Neural cell (in vitro differentiated cells): Measurements from ENCODE around the gene EPHA6. TPM values are rescaled to one million over a fixed set of nuclear protein-coding genes. Genes with fewer than 3 reads are reported as not detected.

Experiments
- H2AFZ ChIP-seq: fragments of 200-600, 300-800 bp; sonication (generic), shearing (Covaris generic); 2 replicates; pipeline ENCODE4 v1.6.0; 2014; ENCODE audit warnings: low read depth, mild to moderate bottlenecking, antibody characterized with exemption, low read length, moderate library complexity
- H3F3A ChIP-seq: fragments of 200-600 bp; shearing (Covaris generic); 2 replicates; pipeline ENCODE4 v1.6.1; 2016; ENCODE audit warnings: mild to moderate bottlenecking, moderate library complexity, mixed read lengths, antibody characterized with exemption, low read length; ENCODE audit not compliant: insufficient read depth, poor library complexity, severe bottlenecking
- H3K27ac ChIP-seq: fragments of 200-600, 300-800 bp; sonication (generic), shearing (Covaris generic); 2 replicates; pipeline ENCODE4 v1.5.1; 2014; ENCODE audit warnings: mild to moderate bottlenecking, low read length, moderate library complexity
- H3K27me3 ChIP-seq: fragments of 300-800, 200-600 bp; sonication (generic), shearing (Covaris generic); 2 replicates; pipeline ENCODE4 v1.6.0; 2014; ENCODE audit warnings: mild to moderate bottlenecking, low read depth, low read length, moderate library complexity; ENCODE audit not compliant: insufficient read depth
- H3K36me3 ChIP-seq: fragments of 300-800, 200-600 bp; sonication (generic), shearing (Covaris generic); 2 replicates; pipeline ENCODE4 v1.5.1; 2014; ENCODE audit warnings: mild to moderate bottlenecking, antibody characterized with exemption, low read length, moderate library complexity; ENCODE audit not compliant: insufficient read depth
- H3K4me2 ChIP-seq: fragments of 300-800, 200-600 bp; sonication (generic), shearing (Covaris generic); 2 replicates; pipeline ENCODE4 v1.6.0; 2014; ENCODE audit warnings: mild to moderate bottlenecking, low read length
- H3K4me3 ChIP-seq: fragments of 300-800, 200-600 bp; sonication (generic), shearing (Covaris generic); 2 replicates; pipeline ENCODE4 v1.5.1; 2014; ENCODE audit warnings: mild to moderate bottlenecking, low read length, moderate library complexity
- H3K79me2 ChIP-seq: fragments of 200-600 bp; shearing (Covaris generic); replicated peaks from 2 replicates; pipeline ENCODE4 v1.6.0; 2014; ENCODE audit warnings: mild to moderate bottlenecking, low read length, moderate library complexity; ENCODE audit not compliant: insufficient read depth
- H3K9ac ChIP-seq: fragments of 300-800, 200-600 bp; sonication (generic), shearing (Covaris generic); 2 replicates; pipeline ENCODE4 v1.6.1; 2016; ENCODE audit warnings: mild to moderate bottlenecking, low read length, mixed read lengths
- H3K9me2 ChIP-seq: fragments of 200-600 bp; shearing (Covaris generic); 2 replicates; pipeline ENCODE4 v1.6.1; 2016; ENCODE audit warnings: mild to moderate bottlenecking, low read length, mixed read lengths; ENCODE audit not compliant: insufficient read depth
- H3K9me3 ChIP-seq: fragments of 200-600, 300-800 bp; sonication (generic), shearing (Covaris generic); 2 replicates; pipeline ENCODE4 v1.6.1; 2016; ENCODE audit warnings: mild to moderate bottlenecking, mixed run types, low read length, moderate library complexity, mixed read lengths
- H4K20me1 ChIP-seq: fragments of 200-600 bp; shearing (Covaris generic); 2 replicates; pipeline ENCODE4 v1.6.1; 2016; ENCODE audit warnings: mild to moderate bottlenecking, mixed run types; ENCODE audit not compliant: insufficient read depth
- CTCF ChIP-seq: fragments of 450-650 bp; IDR thresholded peaks from 2 replicates; pipeline ENCODE4 v1.5.1; 2014; ENCODE audit warnings: antibody characterized with exemption, mild to moderate bottlenecking, moderate library complexity; ENCODE audit not compliant: poor library complexity, severe bottlenecking
- EP300 ChIP-seq: fragments of 450-650 bp; conservative IDR thresholded peaks from 2 replicates; pipeline ENCODE4 v1.6.1; 2014; ENCODE audit warnings: antibody characterized with exemption, mild to moderate bottlenecking, moderate library complexity; ENCODE audit not compliant: poor library complexity, severe bottlenecking
- EZH2 ChIP-seq: fragments of 200-600, 300-800 bp; shearing (Covaris generic), sonication (generic); IDR thresholded peaks from 2 replicates; pipeline ENCODE4 v1.6.1; 2014; ENCODE audit warnings: antibody characterized with exemption, low read length, borderline replicate concordance, mild to moderate bottlenecking; ENCODE audit not compliant: insufficient read depth, poor library complexity, severe bottlenecking
- MXI1 ChIP-seq: fragments of 450-650 bp; conservative IDR thresholded peaks from 2 replicates; pipeline ENCODE4 v1.6.1; 2014; ENCODE audit warnings: antibody characterized with exemption, mild to moderate bottlenecking; ENCODE audit not compliant: poor library complexity, severe bottlenecking
- POLR2AphosphoS5 ChIP-seq: IDR thresholded peaks from 2 replicates; pipeline ENCODE4 v1.6.1; 2012
- RAD21 ChIP-seq: fragments of 450-650 bp; conservative IDR thresholded peaks from 2 replicates; pipeline ENCODE4 v1.6.1; 2014; ENCODE audit warnings: antibody characterized with exemption, mild to moderate bottlenecking, moderate library complexity
- REST ChIP-seq: IDR thresholded peaks from 2 replicates; pipeline ENCODE4 v1.6.1; 2012; ENCODE audit warnings: borderline replicate concordance
- SMC3 ChIP-seq: fragments of 450-650 bp; conservative IDR thresholded peaks from 2 replicates; pipeline ENCODE4 v1.6.1; 2014; ENCODE audit warnings: antibody characterized with exemption, mild to moderate bottlenecking, moderate library complexity; ENCODE audit not compliant: poor library complexity
- TAF1 ChIP-seq: IDR thresholded peaks from 2 replicates; pipeline ENCODE4 v1.6.1; 2012; ENCODE audit warnings: low read depth
- polyA plus RNA-seq: library from polyadenylated mRNA; depleted of rRNA; stranded (reverse); fragments of >200 nt; gene quantifications from 2 replicates; pipeline ENCODE4 v1.2.3, GENCODE V29; 2014

The EPHA6 gene
- polyA plus RNA-seq, 1 donor from 2014 or later: 0.56 TPM

- Histone ChIP-seq H2AFZ (no peak overlapping the region), H4K20me1 (no peaks in the 10 kb centered on the region), H3K79me2 (no peaks in the 10 kb centered on the region), H3K36me3 (no peaks in the 10 kb centered on the region), H3K27ac (no peak overlapping the region), H3K4me2 (no peak overlapping the region), H3K9ac (no peak overlapping the region), H3K4me3 (no peak overlapping the region), H3K27me3 (no peaks in the 10 kb centered on the region), H3K9me2 (no peaks in the 10 kb centered on the region), H3F3A (no peaks in the 10 kb centered on the region), H3K9me3 (no peaks in the 10 kb centered on the region)
- TF ChIP-seq RAD21 (no peak), MXI1 (no peak), EP300 (no peak), TAF1 (no peak), EZH2 (no peak), CTCF (no peak), SMC3 (no peak), REST (no peak), POLR2AphosphoS5 (no peak)
Measured at GRCh38 chr3:97576221-97576620, 761.8 kb downstream of the EPHA6 start.

- Histone ChIP-seq H3F3A (no peaks in the 10 kb centered on the region), H3K9me3 (no peaks in the 10 kb centered on the region), H3K4me3 (no peak overlapping the region), H4K20me1 (no peaks in the 10 kb centered on the region), H3K9ac (no peak overlapping the region), H3K27ac (no peak overlapping the region), H3K27me3 (no peaks in the 10 kb centered on the region), H2AFZ (no peak overlapping the region), H3K79me2 (no peaks in the 10 kb centered on the region), H3K4me2 (no peak overlapping the region), H3K36me3 (no peaks in the 10 kb centered on the region), H3K9me2 (no peaks in the 10 kb centered on the region)
- TF ChIP-seq TAF1: no peak
- no peak for TF ChIP-seq POLR2AphosphoS5
- TF ChIP-seq MXI1: no peak
- TF ChIP-seq SMC3: no peak
- TF ChIP-seq RAD21: no peak
- no peak for TF ChIP-seq REST
- TF ChIP-seq EZH2: no peak
- TF ChIP-seq CTCF: no peak
- TF ChIP-seq EP300: no peak
Measured at GRCh38 chr3:97579365-97579764, 765.0 kb downstream of the EPHA6 start.
